Activated CD4-positive, alpha-beta T cell treated with anti-CD3 and anti-CD28 coated beads, Interleukin-2, amount 50 U/mL, for 24 hours (primary cell): ENCODE results near the gene RTL10.

Experiments used
- DNase-seq, 2 donors: peaks; one replicate each; pipeline ENCODE4 v3.0.0-alpha.2; 2020; ENCODE audit warnings: low read depth in 1 of 2, low spot score in 1 of 2

The RTL10 gene

DNA sequence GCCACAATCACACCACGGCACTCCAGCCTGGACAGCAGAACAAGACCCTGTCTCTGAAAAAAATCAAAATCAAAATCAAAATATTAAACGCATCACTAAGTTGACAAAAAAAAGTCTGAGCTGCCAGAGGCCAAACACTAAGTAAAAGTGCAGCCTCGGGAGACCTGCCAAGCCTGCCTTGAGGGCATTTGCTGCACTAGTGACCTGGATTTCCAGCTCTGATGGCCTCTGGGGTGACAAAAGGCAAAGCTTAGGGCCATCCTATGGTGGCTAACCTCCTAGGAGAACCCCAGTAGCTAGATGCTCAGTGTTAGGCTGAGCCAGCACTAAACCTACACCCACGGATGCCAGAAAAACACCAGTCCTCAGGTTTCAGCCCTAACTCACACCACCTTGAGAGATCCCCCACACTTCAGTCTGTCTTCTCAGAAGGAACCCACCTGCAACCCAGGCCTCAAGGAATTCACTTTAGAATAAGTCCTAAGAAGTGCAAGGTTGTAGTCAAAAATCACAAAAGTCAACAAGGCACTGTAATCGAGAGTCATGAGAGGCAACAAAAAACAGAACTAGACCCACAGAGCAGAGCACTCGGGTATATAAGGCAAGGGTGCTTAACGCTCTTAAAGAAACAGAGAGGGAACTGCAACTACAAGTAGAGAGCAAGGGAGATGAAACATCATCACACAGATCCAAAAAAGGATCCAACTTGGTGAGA is 28.6 kb downstream of the RTL10 start:
- DNase-seq = no peak

GRCh38 chr22:19824926-19825339 is 29.7 kb downstream of the RTL10 start:
- no peak for DNase-seq

GRCh38 chr22:19824212-19824925 is 30.3 kb downstream of the RTL10 start:
- DNase-seq = no peak

DNA sequence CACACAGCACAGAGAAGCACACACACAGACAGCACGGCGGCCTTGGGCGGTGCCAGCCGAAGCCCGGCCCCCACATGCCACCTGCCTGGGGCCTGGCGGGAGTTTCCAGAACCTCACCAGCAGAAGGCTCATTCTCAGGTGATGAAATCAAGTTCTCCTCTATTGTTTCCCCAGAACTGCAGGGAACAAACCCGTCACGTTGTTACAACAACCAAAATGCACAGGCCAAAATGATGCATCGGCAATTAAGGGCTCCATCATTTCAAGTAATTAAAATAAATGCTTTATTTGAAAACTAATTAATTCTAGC is 30.8 kb downstream of the RTL10 start:
- DNase-seq = no peak

DNA sequence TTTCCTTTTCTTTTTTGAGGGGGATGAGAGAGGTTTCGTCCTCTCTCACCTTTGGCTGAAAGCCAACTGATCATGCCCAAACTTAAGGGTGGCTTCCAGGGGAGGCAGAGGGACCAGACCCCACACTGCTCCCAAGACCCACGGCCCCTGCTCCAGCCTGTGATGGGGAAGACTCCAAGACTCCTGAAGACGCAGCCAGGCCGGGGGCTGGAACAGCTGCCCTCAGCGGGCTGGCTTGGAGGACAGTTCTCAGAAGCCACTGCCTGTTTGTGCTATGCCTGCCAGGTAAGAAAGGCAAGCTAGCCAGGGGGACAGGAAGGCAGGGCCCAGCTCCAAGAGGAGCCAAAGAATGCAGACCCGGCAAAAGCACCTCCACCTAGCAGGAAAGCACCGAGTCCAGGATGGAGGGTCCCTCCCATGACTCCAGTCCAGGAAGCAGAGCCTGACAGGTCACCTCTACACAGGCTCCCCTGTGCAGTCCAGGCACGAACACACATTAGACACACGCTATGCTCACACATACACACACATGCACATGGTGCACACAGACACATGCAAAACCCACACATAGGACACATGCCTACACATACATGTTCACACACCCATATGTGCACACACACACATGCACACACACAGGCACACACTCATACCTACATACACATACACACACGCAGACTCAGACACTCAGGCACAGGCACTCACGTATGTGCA is 31.3 kb downstream of the RTL10 start:
- DNase-seq = no peak

GRCh38 chr22:19822301-19823117 is 32.2 kb downstream of the RTL10 start:
- no peak for DNase-seq

GRCh38 chr22:19821523-19822300 is 33.0 kb downstream of the RTL10 start:
- DNase-seq = no peak

DNA sequence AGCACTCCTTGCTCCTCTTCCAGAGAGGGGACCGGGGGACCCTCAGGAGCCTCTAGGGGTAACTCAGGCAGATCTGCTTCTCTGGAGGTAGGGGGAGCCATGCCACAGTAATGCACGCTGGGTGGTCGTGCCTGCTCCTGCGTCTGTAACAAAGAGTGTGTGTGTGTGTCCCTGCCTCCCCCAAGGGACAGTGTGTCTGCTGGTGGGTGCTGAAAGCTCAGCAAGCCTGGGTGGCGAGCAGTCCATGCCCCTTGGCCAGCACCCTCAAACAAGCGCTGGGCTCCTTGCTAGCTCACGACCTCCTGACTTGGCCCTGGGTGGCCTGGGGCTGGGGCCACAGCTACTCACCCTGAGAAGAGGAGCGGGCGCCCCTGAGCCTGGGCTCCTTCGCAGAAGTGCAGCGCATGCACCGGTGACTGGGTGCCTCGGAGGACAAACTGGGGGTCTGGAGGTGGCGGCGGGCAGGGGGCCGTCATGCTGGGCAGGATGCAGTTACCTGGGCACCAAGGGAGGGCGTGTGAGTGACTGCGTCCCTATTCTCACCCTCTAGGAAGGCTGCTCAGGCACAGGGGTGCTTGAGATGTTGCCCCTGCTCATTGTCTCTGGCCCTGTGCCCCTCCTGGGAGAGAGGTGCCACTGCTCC is 33.7 kb downstream of the RTL10 start:
- no peak for DNase-seq

- DNase-seq = no peak
Measured at GRCh38 chr22:19819911-19820879, 34.5 kb downstream of the RTL10 start.

GRCh38 chr22:19819208-19819910 is 35.3 kb downstream of the RTL10 start:
- DNase-seq = no peak

- no peak for DNase-seq
Measured at GRCh38 chr22:19818324-19819207, 36.1 kb downstream of the RTL10 start.

- DNase-seq = no peak
Measured at GRCh38 chr22:19816372-19817119, 38.1 kb downstream of the RTL10 start.

- no peak for DNase-seq
Measured at GRCh38 chr22:19815823-19816290, 38.8 kb downstream of the RTL10 start.

GRCh38 chr22:19815093-19815822 is 39.4 kb downstream of the RTL10 start:
- DNase-seq = no peak

DNA sequence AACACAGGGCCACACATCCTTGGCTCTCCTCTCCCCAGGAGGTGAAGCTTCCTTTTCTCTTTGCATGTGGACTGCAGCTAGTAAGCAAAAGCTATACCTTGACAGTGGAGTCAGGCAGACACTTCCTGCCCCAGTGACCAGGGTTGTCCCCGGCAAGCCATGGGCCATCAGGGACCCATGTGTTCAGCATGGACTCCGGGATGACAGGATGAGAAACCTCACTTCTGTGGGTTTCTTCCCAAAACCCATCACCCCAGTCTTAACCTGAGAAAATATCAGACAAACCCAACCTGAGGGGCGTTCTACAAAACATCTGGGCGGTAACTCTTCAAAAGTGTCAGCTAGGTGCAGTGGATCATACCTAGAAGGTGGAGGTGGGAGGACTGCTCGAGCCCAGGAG is 40.2 kb downstream of the RTL10 start:
- no peak for DNase-seq

GRCh38 chr22:19812910-19813309 is 41.8 kb downstream of the RTL10 start:
- DNase-seq = no peak
